DND-41 (cell line): Measurements from ENCODE around the gene S100A2.

Experiments used
- EZH2 ChIP-seq: IDR thresholded peaks from 3 replicates; pipeline ENCODE4 v1.6.1; 2012; ENCODE audit warnings: borderline replicate concordance, low read depth, mild to moderate bottlenecking, moderate library complexity, low read length, inconsistent platforms; ENCODE audit not compliant: severe bottlenecking
- TF ChIP-seq, protein P1 (sequence below): IDR thresholded peaks from 2 replicates; pipeline ENCODE4 v1.5.1; 2012; ENCODE audit warnings: borderline replicate concordance, low read length, moderate library complexity, mild to moderate bottlenecking; ENCODE audit not compliant: poor library complexity, severe bottlenecking; ENCODE audit errors: extremely low read depth

DNA sequence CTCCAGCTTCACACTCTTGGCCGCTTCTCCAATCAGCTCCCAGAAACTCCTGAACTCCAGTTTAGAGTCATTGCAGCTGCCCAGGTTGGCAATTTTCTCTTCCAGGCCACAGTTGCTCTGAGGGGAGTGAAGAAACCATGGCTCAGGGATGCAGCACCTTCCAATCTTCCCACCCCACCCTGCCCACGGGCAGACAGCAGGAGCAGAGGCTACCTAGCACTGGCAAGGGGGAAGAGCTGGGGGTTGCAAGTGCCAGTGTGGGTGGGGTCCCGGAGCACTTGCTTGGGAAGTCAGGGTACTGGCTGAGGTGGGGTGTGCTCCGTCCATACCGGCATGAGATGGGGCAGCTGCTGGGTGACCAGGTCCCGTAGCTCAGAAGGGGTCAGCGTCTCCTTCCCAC is 49.3 kb upstream of the S100A2 start:
- TF ChIP-seq, protein P1, sequence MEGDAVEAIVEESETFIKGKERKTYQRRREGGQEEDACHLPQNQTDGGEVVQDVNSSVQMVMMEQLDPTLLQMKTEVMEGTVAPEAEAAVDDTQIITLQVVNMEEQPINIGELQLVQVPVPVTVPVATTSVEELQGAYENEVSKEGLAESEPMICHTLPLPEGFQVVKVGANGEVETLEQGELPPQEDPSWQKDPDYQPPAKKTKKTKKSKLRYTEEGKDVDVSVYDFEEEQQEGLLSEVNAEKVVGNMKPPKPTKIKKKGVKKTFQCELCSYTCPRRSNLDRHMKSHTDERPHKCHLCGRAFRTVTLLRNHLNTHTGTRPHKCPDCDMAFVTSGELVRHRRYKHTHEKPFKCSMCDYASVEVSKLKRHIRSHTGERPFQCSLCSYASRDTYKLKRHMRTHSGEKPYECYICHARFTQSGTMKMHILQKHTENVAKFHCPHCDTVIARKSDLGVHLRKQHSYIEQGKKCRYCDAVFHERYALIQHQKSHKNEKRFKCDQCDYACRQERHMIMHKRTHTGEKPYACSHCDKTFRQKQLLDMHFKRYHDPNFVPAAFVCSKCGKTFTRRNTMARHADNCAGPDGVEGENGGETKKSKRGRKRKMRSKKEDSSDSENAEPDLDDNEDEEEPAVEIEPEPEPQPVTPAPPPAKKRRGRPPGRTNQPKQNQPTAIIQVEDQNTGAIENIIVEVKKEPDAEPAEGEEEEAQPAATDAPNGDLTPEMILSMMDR: no peak
- no peak for TF ChIP-seq EZH2
